ENCODE results near the gene PIWIL4.

Gene PIWIL4

GRCh38 chr11:94669023-94669422 is 101.9 kb downstream of the PIWIL4 start:
- CTCF ChIA-PET: no interaction called here
- H3K27ac ChIP-seq: no peak overlapping the region
- no peak for TF ChIP-seq CTCF (conservative IDR thresholded peaks at IDR 0.05; ENCODE audit: low read depth)
- POLR2A ChIA-PET (ENCODE audit: low non-redundant PET): no interaction called here
- DNase-seq (ENCODE audit: low spot score): no peak

Measured in RWPE1 (cell line).